Fibroblast of gingiva (primary cell): ENCODE data around the gene ZBTB7C.
A peak's percentile ranks its signal among the peaks of the same experiment; 100 is the strongest.
"Not testable (repeated sequence)": the region's sequence is repeated elsewhere in the genome, so short reads cannot be mapped to it uniquely, and the experiment has no call there.

ENCODE experiments used
- DNase-seq: peaks from one replicate; pipeline ENCODE4 v3.0.0-alpha.2; 2011; ENCODE audit warnings: low read depth

ZBTB7C gene

DNA sequence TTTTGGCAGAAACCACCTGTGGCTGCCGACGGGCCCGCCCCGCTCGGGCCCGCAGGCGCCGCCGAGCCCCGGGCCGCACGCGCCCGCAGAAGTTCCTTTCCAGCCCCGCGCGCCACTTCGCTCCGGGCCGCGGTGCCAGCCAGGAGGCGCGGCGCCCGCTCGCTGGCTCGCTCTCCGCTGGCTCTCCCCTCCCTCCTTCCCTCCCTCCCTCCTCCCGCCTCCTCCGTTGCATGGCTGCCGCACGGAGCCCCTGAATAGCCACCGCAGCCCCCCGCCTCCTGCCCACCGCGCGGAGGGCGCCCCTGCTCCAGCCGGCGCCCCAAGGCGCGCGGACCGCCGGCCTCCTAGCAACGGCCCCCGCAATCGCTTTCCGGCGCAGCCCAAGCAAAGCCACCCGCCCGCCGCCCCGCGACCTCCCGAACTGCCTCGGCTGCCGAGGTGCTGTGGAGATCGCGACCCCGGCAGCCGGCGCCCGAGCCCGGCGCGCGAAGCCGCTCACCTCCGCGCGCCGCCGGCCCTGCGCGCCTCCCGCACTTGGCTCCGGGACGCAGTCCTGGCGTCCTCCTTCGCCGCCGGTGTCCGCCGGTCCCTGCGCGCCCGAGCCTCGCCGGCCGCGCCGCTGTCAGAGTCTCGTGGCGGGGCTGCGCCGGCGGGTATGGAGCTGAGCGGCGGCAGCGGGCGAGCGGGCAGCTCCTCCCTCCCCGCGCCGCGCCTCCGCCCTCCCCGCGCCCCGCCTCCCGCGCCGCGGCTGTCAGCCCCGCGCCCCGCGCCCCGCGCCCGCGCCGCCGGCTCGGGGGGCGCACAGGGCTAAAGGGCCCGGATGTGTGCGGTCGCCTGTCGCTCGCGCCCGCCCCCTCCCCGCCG lies at the start of gene ZBTB7C:
Gene ZBTB7C (minus strand): TSS at position 657 of the 864 bp plus-strand sequence.
- DNase-seq, result peak; percentile 14

DNA sequence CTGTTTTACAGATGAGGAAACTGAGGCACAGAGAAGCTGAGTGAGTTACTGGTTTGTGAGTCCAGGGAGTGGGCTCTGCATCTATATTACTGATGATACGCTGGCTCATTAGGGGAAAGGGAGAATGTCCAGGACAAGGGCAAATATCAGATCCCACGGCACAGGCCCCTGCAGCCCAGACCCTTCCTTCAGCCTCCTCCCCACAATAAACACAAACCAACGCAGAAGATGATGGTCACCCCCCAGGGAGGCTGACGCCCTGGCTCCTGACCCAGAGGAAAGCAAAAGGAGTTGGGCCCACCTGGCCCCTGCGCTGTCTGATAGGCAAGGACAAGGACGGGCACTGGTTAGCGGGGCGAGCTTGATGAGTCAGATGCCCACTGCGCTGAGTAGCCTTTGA lies 47.7 kb upstream of the ZBTB7C start:
- DNase-seq, result no peak

DNA sequence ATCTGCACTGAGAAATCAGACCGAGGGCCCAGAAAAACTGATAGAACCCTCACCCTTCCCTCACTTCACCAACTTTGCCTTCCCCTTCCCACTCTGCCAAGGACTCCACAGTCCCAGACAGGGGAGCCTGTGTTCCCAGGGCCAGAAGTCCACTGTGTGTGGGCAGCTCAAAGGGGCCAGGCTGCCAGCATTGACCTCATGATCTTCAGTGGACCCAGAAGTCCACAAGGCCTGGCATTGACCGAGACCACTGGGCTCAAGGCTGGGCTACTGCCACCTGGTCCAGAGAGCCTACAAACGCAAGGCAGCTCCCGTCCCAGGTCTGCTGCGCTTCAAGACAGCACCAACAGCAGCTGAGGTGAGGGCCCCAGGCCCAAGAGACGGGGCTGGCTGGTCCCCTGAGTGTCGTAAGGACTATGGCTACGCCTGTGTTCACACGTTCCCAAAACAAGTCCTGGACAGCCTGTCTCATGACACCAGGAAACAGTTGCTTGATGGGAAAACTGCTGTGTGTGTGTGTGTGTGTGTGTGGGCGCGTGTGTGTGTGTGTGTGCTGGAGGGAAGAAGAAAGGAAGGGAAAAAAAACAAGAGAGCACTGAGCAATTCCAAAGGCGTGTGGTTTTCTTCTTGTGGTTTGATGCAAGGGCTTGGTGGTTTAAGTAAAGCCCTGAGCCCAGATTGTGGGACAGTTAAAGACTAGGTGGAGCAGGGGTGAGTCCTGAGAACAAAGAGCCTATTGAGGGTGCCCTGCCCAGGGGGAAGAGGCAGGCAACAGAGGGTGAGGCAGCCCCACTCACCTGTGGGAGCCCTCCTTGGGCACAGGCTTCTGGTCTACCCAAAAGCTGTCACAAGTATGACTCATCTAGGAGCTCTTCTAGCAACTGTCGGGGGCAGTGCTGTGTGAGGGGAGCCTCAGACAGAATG lies 46.6 kb upstream of the ZBTB7C start:
- peak; percentile 57 for DNase-seq

DNA sequence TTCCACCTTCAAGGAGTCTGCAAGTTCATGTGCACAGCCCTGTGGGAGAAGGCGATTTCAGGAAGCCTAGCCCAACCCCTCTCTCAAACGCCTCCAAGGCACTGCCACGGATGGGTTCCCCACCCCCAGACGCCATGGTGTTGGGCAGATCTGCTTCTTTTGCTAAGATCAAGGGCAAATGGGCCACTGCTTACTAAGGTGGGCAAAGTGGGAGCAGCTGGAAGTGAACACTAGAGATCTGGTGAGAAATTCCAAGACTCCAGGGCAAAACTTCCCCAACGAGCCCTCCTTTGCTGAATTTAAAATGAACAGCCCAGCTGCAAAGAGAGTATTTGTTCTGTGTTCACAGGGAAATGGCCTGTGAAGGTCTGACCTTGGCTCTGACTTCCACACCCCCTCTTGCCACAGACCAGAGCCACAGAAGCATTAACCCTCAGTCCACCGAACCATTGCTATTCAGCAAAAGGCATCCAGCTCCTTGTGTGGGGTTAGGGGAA lies 45.1 kb upstream of the ZBTB7C start:
- no peak for DNase-seq

DNA sequence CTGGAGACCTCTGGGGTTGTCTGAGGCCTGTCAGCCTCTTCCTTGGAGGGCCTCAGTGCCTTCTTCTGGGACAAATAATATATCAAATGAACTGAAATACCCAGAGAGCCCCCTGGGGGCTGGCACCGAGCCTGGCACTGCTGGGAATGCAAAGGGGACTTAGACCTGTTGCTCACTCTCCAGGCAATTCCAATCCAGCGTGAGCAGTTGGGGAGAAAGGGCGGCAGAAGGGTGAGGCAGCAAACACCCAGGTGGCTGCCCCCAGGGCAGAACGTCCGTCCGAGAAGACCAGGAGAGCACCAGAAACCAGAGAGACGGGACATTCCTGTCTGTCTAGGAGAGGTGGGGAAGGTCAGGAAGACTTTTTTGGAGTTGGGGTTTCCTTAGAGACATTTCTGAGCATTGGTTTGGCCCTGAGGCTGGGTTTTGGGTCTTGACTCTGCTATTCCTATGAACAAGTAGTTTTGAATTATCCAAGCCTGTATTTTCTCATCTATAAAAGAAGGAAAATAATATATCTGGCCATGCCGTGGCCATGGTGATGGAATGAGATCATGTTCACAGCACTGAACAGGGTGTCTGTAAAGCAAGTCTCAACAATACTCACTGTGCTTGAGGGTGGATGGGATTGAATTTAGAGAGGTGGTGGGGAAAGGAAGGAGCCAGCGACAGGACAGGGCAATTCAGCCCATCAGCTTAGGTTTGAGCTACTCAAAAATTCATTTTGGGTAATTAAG lies 44.3 kb upstream of the ZBTB7C start:
- DNase-seq, result no peak

DNA sequence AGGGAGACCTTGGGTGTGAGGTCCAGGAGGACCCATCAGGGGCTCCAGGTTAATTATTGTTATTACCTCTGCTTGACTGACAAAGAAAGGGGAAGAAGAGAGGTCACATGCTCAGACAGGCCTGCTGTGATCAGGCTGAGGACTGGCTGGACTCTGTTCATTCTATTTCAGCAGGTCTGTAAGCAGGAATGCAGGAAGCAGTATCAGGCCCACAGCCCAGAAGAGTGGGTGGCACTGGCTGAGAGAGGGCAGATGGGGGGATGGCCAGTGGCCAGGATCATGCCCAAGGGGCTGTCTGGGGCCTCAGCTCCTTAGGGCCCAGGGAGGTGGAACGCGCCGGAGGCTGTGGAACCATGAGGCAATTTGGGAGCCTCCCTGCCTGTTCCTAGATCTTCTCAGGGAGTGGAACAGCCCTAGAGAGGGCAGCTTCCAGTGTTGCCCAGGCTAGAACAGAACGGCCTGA lies 43.7 kb upstream of the ZBTB7C start:
- DNase-seq, result no peak

DNA sequence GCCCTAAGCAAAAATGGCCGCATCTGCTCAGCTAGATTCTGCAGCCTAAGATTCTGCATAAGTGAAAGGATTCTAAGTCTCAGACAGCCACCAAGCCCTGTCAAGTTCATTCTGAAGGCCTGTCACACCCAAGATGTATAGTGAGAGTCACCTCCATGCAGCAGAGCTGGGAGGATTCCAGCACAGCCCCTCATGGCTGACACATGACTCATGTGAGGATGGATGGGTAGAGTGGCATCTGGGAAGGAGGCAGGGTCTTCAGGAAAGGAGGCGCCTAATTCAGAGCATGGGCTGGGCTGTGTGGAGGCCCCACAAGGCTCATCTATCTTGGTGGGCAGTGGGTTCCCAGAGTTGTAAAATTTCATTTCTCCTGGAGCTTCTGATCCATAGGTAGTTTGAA lies 41.5 kb upstream of the ZBTB7C start:
- no peak for DNase-seq

DNA sequence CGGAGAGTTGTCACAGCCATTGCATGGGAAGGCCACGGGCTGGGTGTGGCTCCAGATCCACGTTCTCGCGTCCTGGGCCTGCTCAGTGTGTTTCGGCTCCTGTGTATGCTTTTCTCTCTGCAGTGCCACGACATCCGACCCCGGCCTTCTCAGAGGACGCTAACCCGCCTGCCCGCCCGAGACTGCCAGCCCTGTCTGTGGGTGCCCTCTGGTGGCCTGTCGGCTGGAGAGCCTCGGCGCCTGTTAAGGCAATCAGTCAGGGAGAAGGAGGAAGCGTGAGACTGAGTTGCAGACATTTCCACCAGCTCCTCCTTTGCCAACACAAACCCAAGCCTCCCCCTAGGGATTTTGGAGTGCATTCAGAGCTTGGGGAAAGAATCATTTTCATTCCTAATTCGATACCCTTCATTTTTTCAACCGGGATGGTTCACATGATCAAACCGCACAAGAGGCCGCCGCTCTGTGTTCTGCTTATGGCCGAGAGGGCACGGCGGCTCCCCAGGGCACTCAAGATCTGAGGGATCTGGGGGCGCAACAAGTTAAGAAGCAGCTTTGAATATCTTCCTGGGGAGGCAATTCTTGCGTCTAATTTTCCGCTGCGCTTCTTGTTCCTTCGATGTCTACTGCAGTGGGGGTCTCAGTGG lies 37.5 kb upstream of the ZBTB7C start:
- DNase-seq, result peak; percentile 70

DNA sequence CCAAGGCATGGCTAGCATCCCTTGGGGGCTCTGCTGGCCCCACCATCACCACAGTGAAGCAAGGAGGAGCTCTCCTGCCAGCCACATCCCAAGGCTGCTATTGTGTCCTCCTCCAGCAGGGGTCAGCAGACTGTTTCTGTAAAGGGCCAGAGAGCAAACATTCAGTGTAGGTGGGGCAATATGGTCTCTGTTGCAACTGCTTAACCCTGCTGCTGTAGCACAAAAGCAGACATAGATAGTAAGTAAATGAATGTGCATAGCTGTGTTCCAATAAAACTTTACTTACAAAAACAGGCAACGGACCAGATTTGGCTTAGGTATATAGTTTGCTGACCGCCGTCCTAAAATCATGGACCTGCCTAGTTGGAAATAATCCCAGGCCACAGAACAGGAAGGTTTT lies 36.4 kb upstream of the ZBTB7C start:
- peak; percentile 77 for DNase-seq

DNA sequence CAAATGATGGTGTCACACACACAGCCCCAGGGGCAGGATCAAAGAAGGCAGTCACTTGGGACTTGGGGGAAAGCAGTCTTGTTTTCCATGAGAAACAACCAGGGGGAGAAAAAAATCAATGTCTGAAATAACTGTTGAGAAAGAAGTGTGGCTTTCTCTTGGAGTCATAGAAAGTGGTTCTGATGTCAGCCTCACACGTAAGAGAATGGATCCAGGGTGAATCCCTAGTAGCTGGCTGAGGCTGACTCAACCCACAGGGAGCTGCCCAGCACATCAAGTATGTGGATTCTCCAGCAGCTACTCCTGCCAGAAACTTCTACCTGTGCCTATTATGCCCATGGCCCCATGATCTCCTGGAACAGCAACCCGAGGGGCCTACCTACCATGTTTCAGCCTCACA lies 33.6 kb upstream of the ZBTB7C start:
- peak; percentile 37 for DNase-seq

DNA sequence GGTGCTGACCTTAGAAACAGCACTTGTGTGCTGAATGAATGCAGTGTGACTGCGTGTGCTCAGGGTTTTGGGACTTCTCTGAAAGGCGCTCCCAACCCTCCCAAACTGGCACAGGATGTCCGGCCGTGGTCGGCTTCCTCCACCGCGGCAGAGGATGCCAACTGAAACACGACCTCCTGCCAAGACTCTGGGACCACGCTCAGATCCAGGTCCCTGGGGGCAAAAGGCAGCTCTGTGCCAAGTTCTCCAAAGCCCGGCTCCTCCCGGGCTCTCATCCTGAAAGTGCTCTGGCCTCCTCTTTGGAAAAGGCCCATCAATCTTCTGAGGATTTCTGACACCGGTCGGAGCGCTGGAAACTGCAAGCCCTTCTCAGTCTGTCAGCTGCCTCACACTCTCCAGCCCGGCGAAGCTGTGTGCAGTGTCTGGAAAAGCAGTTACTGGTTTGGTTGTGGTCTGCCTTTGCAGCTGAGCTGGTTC lies 32.3 kb upstream of the ZBTB7C start:
- DNase-seq, result peak; percentile 37

DNA sequence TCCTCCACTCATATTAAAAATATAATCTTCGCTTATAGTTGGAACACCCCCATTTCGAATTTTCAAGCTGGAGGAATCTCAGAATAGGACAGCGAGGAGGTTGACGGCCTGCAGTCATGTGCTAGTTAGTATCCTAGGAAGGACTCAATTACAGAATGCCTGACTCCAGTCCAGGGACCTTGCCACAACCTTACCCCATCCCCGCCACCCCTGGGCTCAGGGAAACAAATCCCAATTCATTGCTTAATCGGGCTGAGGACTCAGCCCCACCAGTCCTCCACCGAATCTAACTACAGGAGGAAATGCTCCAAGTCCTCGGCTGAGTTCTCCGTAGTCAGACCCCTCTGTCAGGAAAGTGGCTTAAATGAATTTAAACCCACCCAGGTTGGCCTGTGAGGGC lies 31.7 kb upstream of the ZBTB7C start:
- DNase-seq, result peak; percentile 6

DNA sequence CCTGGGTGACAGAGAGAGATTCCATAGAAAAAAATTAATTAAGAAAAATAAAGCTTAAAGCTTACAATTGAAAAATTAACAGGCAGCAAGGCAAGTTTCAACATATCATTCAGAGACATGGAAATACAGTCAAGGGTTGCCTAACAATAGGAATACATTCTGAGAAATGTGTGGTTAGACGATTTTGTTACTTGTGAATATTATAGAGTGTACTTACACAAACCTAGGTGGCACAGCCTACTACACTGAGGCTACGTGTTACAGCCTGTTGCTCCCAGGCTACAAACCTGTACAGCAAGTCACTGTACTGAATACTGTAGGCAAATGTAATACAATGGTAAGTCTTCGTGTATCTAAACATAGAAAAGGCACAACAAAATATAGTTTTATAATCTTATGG lies 27.7 kb upstream of the ZBTB7C start:
- DNase-seq, result no peak

DNA sequence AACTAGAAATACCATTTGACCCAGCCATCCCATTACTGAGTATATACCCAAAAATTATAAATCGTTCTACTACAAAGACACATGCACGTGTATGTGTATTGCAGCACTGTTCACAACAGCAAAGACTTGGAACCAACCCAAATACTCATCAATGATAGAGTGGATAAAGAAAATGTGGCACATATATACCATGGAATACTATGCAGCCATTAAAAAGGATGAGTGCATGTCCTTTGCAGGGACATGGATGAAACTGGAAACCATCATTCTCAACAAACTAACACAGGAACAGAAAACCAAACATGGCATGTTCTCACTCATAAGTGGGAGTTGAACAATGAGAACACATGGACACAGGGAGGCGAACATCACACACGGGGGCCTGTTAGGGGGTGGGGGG lies 25.2 kb upstream of the ZBTB7C start:
- not testable (repeated sequence) for DNase-seq

DNA sequence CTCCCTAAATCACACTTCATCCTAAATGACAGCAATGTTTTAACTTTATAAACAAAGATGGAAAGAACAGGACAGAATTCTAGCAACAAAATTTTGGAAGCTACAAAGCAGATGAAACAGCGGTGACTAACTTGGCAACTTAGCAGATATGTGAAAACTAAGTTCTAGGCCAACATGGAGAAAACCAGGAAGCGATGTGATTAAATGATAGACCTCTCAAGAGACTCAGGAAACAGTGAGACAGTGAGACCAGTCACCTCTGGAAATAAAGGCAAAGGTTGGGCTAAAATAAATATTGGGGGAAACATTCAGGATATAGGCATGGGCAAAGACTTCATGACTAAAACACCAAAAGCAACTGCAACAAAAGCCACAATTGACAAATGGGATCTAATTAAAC lies 24.4 kb upstream of the ZBTB7C start:
- DNase-seq, result no peak

DNA sequence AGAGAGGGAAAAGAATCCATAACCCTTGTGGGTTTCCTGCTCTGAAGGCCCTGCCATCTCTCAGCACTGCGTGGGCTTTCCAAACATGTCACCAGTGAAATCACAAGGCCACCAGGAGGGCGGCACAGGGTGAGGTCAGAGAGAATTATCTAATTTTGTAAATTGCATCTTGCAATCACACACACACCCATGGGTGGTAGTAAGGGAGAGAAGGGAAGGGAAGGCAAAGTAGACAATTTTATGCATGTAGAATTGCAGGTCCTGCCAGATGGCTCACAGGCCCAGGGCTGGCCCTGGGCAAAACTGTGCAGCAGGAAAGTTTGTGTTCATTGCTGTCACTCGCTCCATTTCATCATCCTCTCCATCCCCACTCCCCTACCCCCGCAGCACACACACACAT lies 21.0 kb upstream of the ZBTB7C start:
- DNase-seq, result no peak

DNA sequence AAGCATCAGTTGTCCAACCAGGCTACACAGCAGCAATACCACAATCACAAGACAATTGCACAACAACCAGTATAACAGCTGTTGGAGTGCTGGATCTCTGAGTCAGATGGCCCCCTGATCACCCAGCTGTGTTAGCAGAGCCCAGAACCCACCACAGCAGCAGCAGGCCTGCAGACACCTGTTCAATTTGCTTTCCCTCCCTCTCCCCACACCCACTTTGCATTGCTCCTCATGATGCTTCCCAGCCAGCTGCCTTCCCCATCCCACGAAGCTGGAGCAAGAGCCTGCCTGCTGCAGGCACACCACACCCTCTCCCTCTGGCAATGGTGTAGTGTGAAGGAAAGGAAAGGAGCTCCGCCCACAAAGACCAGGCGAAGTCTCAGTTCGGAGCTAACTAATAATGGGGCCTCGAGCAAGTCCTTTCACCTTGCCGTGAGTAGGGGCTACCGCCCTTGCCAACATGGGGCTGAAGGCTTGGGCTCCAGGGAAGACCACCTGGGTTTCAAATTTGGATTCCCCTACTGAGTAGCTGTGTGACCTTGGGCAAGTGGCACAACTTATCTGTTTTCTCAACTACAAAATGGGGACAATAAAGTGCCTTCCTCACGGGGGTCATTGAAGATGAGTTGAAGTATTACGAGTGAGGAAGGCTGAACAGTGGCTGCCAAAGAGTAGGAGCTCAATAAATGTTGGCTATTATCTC lies 19.4 kb upstream of the ZBTB7C start:
- DNase-seq, result no peak

DNA sequence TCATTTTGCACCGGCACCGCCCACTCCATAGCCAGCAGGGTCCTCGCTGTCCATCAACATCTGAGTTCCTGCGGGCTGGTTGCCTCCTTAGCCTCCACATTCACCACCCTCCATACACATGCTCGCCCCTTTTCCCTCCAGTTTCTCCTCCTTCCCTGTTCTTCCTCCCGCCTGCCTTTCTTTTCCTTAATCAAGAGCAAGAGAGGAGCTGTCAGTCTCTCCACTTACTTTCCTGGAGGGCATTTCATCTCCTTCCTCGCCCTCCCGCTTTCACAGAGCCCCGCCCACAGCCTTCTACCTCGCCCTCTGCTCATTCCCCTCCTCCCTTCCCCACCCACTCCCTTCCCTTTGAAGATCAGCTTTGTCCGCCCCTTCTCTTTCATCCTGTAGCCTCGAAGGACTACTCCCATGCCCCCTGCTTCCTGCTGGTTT lies 13.8 kb upstream of the ZBTB7C start:
- no peak for DNase-seq

DNA sequence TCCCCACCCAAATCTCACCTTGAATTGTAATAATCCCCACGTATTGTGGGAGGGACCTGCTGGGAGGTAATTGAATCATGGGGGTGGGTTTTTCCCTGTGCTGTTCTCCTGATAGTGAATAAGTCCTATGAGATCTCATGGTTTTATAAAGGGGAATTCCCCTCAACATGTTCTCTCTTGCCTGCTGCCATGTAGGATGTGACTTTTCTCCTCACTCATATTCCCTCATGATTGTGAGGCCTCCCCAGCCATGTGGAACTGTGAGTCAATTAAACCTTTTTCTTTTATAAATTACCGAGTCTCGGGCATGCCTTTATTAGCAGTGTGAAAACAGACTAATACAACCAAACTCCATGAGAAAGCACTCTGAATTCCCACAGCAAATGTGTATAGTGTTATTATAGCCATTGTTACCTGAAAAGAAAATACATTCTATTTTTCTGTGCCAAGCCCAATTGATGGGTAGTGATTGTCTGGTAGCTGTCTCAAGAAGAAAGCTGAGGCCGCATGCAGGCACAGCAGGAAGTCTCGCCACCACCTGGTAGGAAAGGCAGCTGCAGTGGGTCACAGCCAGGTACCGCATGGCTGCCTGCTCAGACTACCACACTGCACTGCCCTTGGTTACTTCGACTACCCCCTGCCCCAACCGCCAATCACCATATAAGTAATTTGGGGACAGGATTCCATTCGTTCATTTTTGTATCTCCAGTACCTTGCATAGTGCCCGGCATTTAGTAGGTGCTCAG lies 10.3 kb upstream of the ZBTB7C start:
- no peak for DNase-seq
